Fibroblast of skin of back (primary cell): ENCODE data around the gene GPRIN2.
"Not testable (repeated sequence)": the region's sequence is repeated elsewhere in the genome, so short reads cannot be mapped to it uniquely, and the experiment has no call there.

ENCODE experiments used
- DNase-seq: peaks from one replicate; pipeline ENCODE4 v3.0.0-alpha.2; 2013

Gene GPRIN2

DNA sequence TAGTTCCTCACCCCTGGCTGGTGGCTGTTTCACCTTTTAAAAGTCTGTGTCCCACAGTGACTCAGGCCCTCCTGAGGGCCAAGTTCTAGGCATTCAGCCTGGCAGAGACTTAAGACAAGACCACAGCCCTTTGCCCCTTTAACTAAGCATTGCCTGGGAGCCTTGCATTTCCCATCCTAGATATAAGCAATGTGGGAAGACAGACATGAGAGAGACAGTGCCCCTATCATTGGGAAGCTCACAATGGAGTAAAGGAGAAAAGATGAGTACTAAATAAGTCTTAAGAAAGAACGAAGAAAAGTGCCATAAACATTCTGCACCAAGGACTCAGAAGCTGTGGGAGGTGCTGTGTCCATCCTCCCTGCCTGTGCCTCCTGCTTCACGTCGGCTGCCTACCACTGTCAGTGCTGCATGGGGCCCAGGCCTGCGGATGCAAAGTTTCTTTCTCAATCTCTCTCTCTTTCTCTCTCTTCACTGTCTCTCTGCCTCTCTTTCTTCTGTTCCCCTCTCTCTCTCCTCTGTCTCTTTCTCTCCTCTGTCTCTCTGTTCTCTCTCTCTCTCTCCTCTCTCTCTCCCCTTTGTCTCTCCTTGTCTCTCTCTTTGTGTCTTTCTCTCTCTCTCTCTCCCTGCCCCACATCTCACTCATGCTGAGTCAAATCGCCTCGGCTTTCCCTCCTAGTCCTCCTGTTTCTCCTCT is 21.5 kb downstream of the GPRIN2 start:
- no peak for DNase-seq

DNA sequence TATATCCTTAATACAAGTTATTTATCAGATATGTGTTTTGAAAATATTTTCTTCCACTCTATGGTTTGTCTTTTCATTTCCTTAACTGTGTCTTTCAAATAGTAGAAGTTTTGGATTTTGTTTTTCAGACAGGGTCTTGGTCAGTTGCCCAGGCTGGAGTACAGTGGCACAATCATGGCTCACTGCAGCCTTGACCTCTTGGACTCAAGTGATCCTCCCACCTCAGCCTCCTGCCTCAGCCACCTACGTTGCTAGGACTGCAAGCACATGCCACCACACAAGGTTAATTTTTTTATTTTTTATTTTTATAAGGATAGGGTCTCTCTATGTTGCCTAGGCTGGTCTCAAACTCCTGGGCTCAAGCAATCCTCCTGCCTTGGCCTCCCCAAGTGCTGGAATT is 24.2 kb downstream of the GPRIN2 start:
- not testable (repeated sequence) for DNase-seq

DNA sequence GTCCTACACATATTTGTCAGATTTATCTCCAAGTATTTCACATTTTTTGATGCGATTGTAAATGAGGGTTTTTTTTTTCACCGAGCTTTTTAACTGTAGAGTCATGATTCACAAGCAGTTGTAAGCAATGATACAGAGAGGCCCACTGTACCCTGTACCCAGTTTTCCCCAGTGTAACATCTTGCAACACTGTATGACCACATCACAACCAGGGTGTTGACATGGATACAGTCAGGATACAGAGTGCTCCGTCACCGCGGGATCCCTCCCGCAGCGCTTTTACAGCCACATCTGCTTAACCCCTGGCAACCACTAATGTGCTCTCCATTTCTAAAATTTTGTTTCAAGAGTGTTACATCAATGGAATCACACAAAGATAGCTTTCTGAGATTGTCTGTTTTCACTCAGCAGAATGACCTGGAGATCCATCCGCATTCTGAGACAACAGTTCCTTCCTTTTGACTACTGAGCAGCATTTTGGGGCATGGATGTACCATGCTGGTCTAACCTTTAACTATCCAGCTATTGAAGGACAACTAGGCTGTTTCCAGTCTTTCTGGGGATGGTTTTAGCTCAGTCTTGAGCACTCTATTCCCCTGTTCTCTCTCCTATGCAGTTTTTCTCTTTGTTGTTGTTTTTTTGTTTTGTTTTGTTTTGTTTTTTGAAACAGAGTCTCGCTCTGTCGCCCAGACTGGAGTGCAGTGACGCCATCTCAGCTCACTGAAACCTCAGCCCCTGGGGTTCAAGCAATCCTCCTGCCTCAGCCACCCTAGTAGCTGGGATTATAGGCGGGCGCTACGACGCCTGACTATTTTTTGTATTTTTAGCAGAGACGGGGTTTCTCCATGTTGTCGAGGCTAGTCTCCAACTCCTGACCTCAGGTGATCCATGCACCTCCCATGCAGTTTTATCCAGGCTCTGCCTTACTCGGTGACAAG is 25.9 kb downstream of the GPRIN2 start:
- peak; percentile 97 for DNase-seq

DNA sequence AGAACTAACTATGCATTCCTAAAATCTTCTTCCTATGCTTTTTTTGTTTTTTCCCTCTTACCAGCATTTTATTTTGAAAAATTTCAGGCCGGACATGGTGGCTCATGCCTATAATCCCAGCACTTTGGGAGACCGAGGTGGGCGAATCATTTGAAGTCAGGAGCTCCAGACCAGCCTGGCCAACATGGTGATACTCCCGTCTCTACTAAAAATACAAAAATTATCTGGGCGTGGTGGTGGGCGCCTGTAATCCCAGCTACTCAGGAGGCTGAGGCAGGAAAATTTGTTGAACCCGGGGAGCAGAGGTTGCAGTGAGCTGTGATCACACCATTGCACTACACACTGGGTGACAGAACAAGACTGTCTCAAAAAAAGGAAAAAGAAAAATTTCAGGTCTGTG is 26.7 kb downstream of the GPRIN2 start:
- not testable (repeated sequence) for DNase-seq

DNA sequence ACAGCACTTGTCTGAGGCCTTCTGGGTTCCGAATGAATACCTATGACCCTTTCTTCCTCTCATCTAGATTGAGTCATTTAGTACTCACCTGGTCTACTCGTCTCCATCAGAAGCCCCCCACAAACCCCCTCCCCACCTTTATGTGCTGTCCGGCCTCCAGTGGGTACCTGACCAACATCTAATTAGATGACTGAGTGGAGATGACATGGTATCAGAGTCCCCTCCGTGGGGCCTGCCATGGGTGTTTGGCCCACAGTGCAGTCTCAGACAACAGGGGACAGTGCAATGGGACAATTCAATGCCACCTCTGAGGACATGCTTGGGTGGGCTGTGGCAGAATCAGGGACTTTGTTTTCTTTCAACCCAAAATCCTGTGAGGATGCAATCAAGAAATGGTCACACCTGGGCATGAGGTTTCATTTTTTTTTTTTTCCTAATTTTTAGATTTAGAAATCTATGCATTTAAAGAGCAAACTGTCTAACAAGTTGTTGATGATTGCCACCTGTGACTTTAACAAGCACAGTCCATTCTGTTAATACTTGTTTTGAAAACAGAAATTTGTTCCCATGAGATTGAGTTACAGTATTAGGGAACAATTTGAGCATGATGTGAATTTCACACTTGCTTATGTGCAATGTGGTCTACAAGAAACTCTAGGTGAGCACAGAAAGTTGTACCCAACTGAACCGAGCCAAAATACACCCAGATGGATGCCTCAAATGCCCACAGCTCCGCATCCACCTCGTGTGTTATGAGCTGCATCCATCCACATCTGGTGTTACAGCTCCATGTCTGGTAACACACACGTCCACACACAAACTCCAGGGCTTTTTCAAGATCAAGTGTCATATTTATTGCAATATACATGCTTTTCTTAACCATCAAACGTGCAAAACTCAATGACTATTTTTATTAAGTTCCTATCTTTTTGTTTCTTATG is 27.5 kb downstream of the GPRIN2 start:
- no peak for DNase-seq

DNA sequence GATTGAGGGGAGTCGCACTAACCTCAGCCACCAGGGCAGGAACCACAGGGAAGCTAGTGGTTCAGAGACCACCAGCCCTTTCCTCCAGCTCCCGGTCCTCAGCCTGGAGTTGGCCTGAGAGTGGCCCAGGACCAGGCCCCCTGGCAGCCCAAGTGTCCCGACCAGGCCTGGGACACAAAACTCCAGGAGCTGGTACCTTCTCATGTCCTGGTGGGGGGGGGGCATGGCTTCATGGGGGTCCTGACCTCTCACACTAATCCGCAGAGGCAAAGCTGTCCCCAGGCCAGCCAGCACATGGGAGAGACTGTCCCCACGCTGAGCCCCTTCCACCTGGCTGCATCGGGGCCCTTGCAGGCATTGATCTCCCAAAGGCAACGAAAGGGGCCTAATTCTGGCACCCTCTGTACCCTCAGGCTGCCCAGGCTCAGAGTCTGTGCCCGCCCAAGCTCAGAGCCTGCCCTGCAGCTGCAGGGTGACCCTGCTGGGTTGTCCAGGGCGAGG is 28.2 kb downstream of the GPRIN2 start:
- DNase-seq = no peak

DNA sequence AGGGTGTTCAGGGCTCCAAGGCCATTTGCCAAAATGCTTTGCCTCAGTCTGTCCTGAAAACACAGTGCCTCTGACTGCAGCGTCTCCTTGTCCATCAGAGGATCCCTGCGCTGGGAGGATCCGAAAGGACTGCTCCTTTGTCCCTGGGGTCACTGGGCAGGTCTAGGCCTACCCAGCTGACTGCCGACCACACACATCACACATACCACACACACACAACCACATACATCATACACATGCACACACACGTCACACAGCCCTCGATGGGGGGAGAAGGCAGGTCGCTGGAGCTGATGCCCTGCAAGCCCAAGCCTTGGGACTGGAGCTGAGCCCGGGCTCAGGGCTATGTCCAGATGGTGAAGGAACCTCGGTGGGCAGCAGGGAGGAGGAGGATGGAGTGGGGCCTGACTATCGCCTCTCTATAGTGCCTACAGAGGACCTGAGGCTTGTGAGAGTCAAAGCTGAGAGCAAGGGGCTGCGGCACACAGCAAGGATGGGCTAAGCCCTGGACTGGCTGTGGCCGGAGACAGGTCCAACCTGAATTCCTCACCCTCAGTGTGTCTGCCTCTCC is 29.1 kb downstream of the GPRIN2 start:
- no peak for DNase-seq

DNA sequence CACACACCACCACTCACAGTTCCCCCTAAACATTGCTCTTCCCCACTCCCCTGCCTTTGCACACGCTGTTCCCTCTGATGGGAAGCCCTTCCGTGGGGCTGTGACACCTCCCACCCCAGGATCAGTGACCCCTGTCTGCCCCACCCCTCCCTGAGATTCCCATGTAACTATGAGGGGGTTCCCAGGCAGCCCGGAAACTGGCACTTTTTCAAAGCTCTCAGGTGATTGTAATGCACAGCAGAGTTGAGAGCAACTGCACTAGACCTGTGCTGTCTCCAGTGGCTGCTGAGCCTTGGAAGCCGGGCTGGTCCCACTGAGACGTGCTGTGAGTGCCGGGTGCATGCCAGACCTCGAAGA is 29.8 kb downstream of the GPRIN2 start:
- no peak for DNase-seq

DNA sequence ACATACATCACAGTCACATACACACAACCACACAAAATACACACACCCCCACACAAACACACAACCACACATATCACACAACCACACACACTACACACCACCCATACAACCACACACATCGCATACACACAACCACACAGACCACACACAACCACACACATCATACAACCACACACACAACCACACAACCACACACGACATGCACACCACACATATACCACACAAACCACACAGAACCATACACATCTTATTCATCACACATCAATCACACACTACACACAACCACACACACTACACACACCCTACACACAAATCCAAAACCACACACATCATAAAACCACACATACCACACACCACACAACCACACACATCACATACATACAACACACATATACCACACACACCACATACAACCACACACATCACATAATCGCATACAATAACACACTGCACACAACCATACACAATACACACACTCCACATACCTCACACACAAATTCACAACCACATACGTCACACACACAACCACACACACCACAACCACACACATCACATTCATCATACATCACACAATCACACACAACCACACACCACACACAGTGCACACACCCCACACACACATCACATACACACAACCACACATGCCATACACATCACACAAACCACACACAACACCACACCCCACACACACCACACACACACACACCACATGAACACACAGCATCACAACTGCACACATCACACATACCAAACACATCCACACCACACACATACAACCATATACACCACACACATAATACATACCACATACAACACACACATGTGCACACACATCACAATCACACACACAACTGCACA is 30.4 kb downstream of the GPRIN2 start:
- no peak for DNase-seq

DNA sequence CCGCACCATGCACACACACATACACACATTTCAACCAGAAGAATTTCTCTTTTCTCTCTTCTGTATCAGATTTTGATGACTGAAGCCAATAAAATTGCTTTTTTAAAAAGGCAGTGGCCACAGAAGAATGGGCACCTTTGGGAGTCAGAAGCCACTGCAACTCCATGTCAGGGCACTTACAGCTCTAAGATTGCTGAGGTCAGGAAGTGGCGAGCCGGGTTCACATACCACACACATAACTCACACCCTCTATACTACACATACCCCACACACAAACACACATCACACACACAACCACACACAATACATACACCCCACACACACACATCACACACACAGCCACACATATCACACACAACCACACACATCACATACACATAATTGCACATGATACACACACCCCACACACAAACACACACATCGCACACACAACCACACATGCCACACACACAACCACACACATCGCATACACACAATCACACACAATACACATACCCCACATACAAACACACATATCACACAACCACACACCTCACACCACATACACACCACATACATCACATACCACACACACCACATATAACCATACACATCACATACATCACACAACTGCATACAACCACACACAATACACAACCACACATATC is 31.2 kb downstream of the GPRIN2 start:
- DNase-seq = peak; percentile 92

DNA sequence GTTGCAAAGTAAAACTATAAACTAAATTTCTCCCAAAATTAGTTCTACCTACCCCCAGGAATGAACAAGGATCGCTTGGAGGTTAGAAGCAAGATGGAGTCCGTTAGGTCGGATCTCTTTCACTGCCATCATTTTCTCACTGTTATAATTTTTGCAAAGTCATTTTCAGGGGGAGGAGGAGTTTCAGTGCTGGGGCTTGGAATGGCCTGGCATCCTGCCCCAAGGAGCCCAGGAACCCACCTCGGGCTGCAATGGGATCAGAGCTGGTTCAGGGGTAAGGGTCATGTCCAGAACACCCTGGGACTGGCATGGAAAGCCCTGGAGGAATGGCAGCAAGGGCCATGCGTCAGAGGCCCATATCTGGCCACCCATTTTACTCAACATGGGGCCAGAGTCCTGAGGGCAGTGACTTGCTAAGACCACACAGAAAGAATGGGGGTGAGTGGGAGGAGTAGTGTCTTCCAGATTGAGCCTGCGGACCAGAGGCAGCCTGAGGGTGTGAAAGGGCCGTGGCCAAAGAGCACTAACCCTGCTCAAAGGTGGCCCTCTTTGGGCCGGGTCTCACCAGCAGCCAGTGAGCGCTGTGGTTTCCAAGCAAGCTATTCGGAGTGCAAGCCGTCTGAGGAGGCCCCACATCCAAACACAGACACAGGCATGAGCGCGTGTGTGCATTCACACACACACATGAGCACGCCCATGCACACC is 31.8 kb downstream of the GPRIN2 start:
- no peak for DNase-seq

DNA sequence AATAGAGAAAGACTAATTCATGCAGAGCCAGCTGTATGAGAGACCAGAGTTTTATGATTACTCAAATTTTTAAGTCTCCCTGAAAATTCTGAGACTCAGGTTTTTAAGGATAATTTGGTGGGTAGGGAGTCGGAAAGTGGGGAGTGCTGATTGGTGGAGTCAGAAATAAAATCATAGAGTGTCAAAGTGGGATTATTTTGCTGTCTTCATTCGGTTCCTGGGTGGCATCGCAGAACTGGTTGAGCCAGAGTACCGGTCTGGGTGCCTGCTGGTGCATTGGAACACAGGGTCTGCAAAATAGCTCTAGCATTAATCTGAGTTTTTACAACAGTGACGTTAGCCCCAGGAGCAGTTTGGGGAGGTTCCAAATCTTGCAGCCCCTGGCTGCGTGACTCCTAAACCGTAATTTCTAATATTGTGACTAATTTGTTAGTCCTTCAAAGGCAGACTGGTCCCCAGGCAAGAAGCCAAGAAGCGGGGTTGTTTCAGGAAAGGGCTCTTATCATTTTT is 32.4 kb downstream of the GPRIN2 start:
- DNase-seq = peak; percentile 97

DNA sequence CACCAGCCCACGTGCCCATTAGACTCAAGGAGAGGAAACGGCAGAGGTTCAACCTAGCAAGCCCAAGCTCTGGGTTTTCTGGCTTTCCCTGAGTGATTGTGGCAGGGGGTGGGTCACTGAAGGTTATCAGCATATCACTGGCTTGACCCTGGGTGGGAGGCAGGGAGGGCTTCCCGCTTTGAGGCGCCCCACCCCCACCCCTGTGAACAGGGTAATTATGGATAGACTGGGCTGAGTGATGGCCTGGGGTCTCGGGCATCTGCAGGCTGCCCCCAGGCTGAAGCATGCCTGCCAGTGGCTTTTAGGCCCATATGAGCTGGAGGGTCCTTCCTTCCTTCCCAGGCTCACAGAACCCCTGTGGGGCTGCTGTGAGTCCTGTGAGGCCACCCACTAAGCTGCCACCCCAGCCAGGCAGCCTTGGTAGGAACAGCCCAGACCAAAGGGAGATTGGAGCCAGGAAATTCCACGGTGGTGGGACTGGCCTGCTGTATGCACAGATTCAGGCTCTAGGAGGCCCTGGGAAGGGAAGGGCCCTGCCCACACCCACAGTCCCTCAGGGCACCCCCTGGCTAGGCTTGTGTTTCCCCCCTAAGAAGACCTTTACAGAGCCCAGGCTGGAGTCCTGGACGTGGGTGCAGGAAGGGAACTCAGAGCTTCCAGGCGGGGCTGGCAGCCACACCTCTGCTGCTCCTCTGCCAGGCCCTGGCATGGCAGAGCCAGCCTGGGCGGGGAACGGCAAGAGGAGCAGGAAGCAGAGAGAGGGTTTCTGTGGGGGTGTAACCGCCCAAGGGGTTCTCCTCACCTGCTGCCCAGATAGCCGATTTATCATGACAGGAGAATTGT is 33.1 kb downstream of the GPRIN2 start:
- peak; percentile 80 for DNase-seq

DNA sequence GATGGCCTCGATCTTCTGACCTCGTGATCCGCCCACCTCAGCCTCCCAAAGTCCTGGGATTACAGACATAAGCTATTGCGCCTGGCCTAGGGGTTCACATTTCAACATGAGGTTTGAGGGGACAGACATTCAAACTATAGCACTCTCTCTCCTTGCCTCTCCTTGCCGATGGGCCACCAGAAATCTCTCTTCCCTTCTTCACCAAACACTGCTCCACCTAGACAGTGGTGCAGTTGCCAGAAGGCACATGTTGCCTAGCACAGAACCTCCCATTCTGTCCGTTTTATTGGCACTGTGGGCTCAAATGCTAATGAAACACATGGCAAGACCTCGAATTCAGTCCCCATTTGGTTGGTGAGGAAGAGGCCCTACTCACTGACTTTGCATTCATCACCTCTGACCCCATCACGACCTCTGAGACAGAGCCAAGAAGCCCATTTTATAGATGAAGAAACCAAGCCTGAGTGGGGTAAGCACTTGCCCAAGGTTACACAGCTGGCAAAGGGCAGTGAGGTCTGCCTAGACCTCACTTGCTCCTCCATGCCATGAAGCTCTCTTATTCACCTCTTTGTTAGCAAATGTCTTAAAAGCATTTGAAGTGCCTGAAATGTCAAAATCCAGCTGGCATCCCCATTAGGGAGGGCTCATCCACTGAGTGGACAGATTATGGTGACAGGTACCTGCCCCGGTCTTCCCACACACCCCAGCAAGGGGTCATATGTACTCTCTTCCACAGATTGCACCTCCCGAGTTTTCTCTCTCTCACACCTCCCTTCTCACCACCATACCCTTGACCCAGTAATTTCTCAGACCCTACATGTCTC is 34.0 kb downstream of the GPRIN2 start:
- DNase-seq = no peak

DNA sequence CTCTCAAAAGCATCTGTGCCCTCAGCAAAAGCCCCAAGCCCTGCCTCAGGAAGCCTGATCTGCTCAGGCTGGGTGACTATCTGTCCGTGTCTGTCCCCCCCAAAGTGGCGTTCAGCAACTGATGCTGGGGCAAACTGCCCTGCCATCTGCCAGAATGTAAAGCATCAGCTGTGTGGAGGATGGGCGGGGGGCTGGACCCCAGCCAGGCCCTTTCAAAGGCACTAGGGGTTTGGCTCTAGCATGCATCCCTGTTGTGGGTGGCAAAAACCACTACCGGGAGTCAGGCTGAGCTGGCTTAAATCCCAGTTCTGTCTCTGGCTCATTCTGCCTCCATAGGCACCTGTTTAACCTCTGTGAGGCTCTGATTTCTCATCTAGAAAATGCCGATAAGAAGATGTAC is 35.5 kb downstream of the GPRIN2 start:
- peak; percentile 40 for DNase-seq

DNA sequence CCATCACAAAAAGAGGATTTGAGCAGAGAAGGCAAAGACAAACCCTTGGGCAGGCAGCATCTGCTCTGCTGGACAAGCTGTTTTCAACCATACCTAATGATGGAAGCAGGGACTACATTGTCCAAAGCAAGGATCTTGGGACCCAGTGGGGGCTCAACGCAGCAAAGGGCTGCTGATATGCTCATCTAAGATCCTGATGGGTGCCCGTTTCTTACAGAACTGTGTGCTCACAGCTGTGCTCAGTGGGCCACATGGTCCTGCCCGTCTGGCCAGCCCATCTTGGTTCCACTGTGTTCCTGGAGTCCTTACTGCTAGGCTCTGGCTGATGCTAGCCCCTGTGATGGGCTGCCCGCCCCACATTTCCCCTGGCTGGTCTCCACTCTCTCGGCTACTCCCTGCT is 36.1 kb downstream of the GPRIN2 start:
- DNase-seq = no peak

DNA sequence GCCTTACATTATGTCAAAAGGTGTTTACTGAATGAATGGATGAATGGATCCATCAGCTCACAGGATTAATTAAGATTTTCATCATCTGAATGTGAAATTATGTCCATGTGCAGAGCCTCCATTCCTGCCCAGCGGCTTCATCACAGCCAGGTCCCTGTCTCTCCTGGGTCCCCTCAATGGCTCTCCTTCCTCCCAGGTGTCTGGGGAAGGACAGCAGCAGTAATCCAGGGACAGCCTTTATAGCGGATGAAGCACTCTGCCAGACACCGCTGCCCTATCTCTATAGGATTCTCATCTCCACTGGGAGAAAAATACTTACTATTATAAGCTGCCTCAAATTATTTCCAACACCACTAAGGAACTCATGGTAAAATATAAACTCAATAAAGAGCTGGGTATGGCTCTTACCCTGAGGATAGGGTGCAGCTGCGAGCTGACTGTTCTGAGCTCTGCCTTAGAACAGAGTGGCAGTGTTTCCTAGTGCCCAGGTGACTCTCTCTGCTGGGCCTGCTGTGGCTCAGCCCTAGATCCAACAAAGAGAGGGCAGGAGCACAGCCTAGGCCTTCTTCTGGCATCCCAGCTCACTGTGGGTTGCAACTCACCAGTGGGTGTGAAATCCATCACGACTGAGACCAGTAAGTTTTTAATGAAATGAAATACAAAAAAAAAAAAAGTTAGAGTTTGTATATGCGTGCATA is 38.3 kb downstream of the GPRIN2 start:
- no peak for DNase-seq
